ENCODE results near the gene KANK4. TPM values are rescaled to one million over a fixed set of nuclear protein-coding genes. Genes with fewer than 3 reads are reported as not detected.
A peak's percentile ranks its signal among the peaks of the same experiment; 100 is the strongest.

The KANK4 gene
- polyA plus RNA-seq, 1 donor (not counting 4 experiments of a cell fraction or from before 2014, with no cell fraction given): 0.92 TPM

- Histone ChIP-seq H3K4me1 (ENCODE audit: control insufficient read depth, extremely low read depth, insufficient read depth, low read length) (peaks cover 12% of the 10 kb centered on the region), H2AFZ (ENCODE audit: control insufficient read depth, low read length) (peak overlapping the region; percentile 17), H4K20me1 (ENCODE audit: control insufficient read depth, extremely low read depth, insufficient read depth, low read length) (no peaks in the 10 kb centered on the region), H3K27me3 (ENCODE audit: control insufficient read depth, extremely low read depth, insufficient read depth, low read length) (no peaks in the 10 kb centered on the region), H3K9me1 (ENCODE audit: control insufficient read depth, extremely low read depth, insufficient read depth, low read length) (no peaks in the 10 kb centered on the region), H3K27ac (ENCODE audit: control insufficient read depth, insufficient read depth, low read length) (no peak overlapping the region), H3K4me2 (ENCODE audit: control insufficient read depth, extremely low read depth, insufficient read depth, low read depth, low read length) (peak overlapping the region; percentile 59), H3K9me3 (ENCODE audit: control insufficient read depth, low read depth, low read length) (no peaks in the 10 kb centered on the region), H3K4me3 (ENCODE audit: control insufficient read depth in 2 of 3, extremely low read depth in 1 of 3, insufficient read depth in 2 of 3, low read depth in 1 of 3, low read length in 3 of 3) (peak overlapping the region in 2 of 3 experiments; percentile 11 to 25), H3K9ac (ENCODE audit: control insufficient read depth, extremely low read depth, insufficient read depth, low read length) (no peak overlapping the region), H3K36me3 (ENCODE audit: control insufficient read depth in 2 of 2, extremely low read depth in 1 of 2, insufficient read depth in 2 of 2, low read length in 2 of 2) (no peaks in the 10 kb centered on the region), H3K79me2 (ENCODE audit: control insufficient read depth, insufficient read depth, low read length) (no peaks in the 10 kb centered on the region)
- dilution Hi-C loops (cut with MboI; ENCODE audit: extremely low pct_ligation_motif_present, low sequenced_read_pairs): no loop called here
- peak; percentile 85 for FAIRE-seq
- no peak for DNase-seq (ENCODE audit: low read depth, low spot score)
- TF ChIP-seq CTCF (optimal IDR thresholded peaks at IDR 0.05 in 1 of 3, IDR thresholded peaks at IDR 0.05 in 1 of 3, conservative IDR thresholded peaks at IDR 0.05 in 1 of 3; ENCODE audit: extremely low read depth in 1 of 3, insufficient read depth in 2 of 3, low read length in 3 of 3) (no peak), EZH2 (IDR thresholded peaks at IDR 0.05; ENCODE audit: low read length) (no peak)
Measured at GRCh38 chr1:62286786-62287224, 32.4 kb downstream of the KANK4 start.

- H3K27ac ChIP-seq (ENCODE audit: control insufficient read depth, insufficient read depth, low read length): no peak overlapping the region
- H3K9me1 ChIP-seq (ENCODE audit: control insufficient read depth, extremely low read depth, insufficient read depth, low read length): no peaks in the 10 kb centered on the region
- H4K20me1 ChIP-seq (ENCODE audit: control insufficient read depth, extremely low read depth, insufficient read depth, low read length): no peaks in the 10 kb centered on the region
- no peaks in the 10 kb centered on the region for H3K36me3 ChIP-seq (ENCODE audit: control insufficient read depth in 2 of 2, extremely low read depth in 1 of 2, insufficient read depth in 2 of 2, low read length in 2 of 2)
- H3K27me3 ChIP-seq (ENCODE audit: control insufficient read depth, extremely low read depth, insufficient read depth, low read length): no peaks in the 10 kb centered on the region
- peak overlapping the region in 2 of 3 experiments; percentile 11 to 25 for H3K4me3 ChIP-seq (ENCODE audit: control insufficient read depth in 2 of 3, extremely low read depth in 1 of 3, insufficient read depth in 2 of 3, low read depth in 1 of 3, low read length in 3 of 3)
- H2AFZ ChIP-seq (ENCODE audit: control insufficient read depth, low read length): peak overlapping the region; percentile 17
- H3K4me1 ChIP-seq (ENCODE audit: control insufficient read depth, extremely low read depth, insufficient read depth, low read length): peaks cover 12% of the 10 kb centered on the region
- peak; percentile 79 for FAIRE-seq
- H3K4me2 ChIP-seq (ENCODE audit: control insufficient read depth, extremely low read depth, insufficient read depth, low read depth, low read length): peak overlapping the region; percentile 59
- H3K9ac ChIP-seq (ENCODE audit: control insufficient read depth, extremely low read depth, insufficient read depth, low read length): no peak overlapping the region
- DNase-seq (ENCODE audit: low read depth, low spot score): no peak
- no peaks in the 10 kb centered on the region for H3K79me2 ChIP-seq (ENCODE audit: control insufficient read depth, insufficient read depth, low read length)
- TF ChIP-seq EZH2 (IDR thresholded peaks at IDR 0.05; ENCODE audit: low read length): no peak
- TF ChIP-seq CTCF (optimal IDR thresholded peaks at IDR 0.05 in 1 of 3, IDR thresholded peaks at IDR 0.05 in 1 of 3, conservative IDR thresholded peaks at IDR 0.05 in 1 of 3; ENCODE audit: extremely low read depth in 1 of 3, insufficient read depth in 2 of 3, low read length in 3 of 3): no peak
- H3K9me3 ChIP-seq (ENCODE audit: control insufficient read depth, low read depth, low read length): no peaks in the 10 kb centered on the region
- dilution Hi-C loops (cut with MboI; ENCODE audit: extremely low pct_ligation_motif_present, low sequenced_read_pairs): no loop called here
Measured at GRCh38 chr1:62285984-62286785, 33.0 kb downstream of the KANK4 start.

Data from keratinocyte (primary cell).